GM13977 (cell line): ENCODE measurements around the gene USP7.
"Not testable (repeated sequence)": the region's sequence is repeated elsewhere in the genome, so short reads cannot be mapped to it uniquely, and the experiment has no call there.

Experiments used
- DNase-seq: peaks from one replicate; pipeline ENCODE4 v3.0.0; 2012; ENCODE audit warnings: low spot score
- CTCF ChIP-seq: IDR thresholded peaks from 2 replicates; pipeline ENCODE4 v1.5.1; 2012; ENCODE audit warnings: mild to moderate bottlenecking, control low read depth; ENCODE audit not compliant: insufficient read depth; ENCODE audit errors: extremely low read depth, missing control alignments
- in situ Hi-C: fragments of 300-500 bp; cut with MboI; formaldehyde crosslinking; loops from one replicate; pipeline ENCODE4 v1.12.0; 2022; ENCODE audit warnings: low sequenced_read_pairs, low pct_unique_long_range_greater_than_20kb, mixed read lengths, inconsistent platforms; ENCODE audit not compliant: unreplicated experiment

Gene USP7

GRCh38 chr16:8996891-8997290 lies 33.2 kb upstream of the USP7 start:
- no peak for TF ChIP-seq CTCF
- DNase-seq, result no peak
- in situ Hi-C loops, result no loop called here

DNA sequence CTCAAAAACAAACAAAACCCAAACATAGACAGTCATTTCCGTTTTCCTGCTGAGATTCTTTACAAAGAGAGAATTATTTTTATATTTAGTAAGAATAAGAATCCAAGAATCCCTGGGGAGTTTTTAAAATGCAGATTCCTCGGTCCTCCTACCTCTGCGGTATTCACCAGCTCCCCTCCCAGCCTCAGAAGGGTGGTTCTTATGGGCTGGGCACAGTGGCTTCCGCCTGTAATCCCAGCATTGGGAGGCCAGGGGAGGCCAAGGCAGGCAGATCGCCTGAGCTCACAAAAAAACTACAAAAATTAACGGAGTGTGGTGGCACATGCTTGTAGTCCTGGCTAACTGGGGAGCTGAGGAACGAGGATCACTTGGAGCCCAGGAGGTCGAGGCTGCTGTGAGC lies 26.7 kb upstream of the USP7 start:
- no peak for TF ChIP-seq CTCF
- in situ Hi-C loops, result no loop called here
- DNase-seq, result no peak

- no peak for DNase-seq
- no peak for TF ChIP-seq CTCF
- in situ Hi-C loops, result no loop called here
Observed at GRCh38 chr16:8989099-8989878, 25.6 kb upstream of the USP7 start.

- in situ Hi-C loops, result no loop called here
- no peak for TF ChIP-seq CTCF
Observed at GRCh38 chr16:8986818-8987191, 23.1 kb upstream of the USP7 start.

DNA sequence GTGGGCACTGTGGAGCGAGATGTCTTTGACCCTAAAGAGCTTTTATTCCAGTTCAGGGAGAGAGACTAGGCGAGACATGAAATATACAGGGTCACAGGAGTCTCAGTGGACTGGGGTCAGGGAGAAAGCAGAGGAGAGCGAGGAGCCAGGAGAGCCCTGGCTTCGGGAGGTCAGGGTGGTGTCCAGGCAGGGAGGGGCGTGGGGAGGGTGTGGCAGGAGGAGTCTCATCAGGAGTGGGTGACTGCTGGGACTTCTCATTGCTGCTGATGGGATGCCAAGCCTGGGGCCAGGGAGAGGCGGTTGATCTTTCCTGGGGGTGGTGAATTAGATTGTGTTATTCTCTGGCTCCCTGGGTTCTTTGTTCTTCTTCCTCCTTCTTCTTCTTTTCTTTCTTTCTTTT lies 22.4 kb upstream of the USP7 start:
- in situ Hi-C loops, result no loop called here
- no peak for DNase-seq
- no peak for TF ChIP-seq CTCF

More at GRCh38 chr16:8986818-8987191, 23.1 kb upstream of the USP7 start:
- DNase-seq, result no peak

GRCh38 chr16:8982816-8983215 lies 19.1 kb upstream of the USP7 start:
- TF ChIP-seq CTCF, result no peak
- DNase-seq, result no peak
- in situ Hi-C loops, result no loop called here

DNA sequence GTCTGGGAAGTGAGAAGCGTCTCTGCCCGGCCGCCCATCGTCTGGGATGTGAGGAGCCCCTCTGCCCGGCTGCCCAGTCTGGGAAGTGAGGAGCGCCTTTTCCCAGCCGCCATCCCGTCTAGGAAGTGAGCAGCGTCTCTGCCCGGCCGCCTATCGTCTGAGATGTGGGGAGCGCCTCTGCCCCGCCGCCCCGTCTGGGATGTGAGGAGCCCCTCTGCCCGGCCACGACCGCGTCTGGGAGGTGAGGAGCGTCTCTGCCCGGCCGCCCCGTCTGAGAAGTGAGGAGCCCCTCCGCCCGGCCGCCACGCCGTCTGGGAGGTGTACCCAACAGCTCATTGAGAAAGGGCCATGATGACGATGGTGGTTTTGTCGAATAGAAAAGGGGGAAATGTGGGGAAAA lies 18.2 kb upstream of the USP7 start:
- in situ Hi-C loops, DNase-seq: not testable (repeated sequence)

- in situ Hi-C loops, DNase-seq: not testable (repeated sequence)
Observed at GRCh38 chr16:8976189-8976588, 12.5 kb upstream of the USP7 start.
